GM18519 (cell line): Measurements from ENCODE around the gene ZKSCAN3.
"Not testable (repeated sequence)": the region's sequence is repeated elsewhere in the genome, so short reads cannot be mapped to it uniquely, and the experiment has no call there.

Experiments used
- ATAC-seq: cut with Tn5 transposase; IDR thresholded peaks from one replicate; pipeline ENCODE4 v1.9.1; 2021; ENCODE audit warnings: mild to moderate bottlenecking, moderate library complexity; ENCODE audit not compliant: unreplicated experiment, low FRiP score

The ZKSCAN3 gene

DNA sequence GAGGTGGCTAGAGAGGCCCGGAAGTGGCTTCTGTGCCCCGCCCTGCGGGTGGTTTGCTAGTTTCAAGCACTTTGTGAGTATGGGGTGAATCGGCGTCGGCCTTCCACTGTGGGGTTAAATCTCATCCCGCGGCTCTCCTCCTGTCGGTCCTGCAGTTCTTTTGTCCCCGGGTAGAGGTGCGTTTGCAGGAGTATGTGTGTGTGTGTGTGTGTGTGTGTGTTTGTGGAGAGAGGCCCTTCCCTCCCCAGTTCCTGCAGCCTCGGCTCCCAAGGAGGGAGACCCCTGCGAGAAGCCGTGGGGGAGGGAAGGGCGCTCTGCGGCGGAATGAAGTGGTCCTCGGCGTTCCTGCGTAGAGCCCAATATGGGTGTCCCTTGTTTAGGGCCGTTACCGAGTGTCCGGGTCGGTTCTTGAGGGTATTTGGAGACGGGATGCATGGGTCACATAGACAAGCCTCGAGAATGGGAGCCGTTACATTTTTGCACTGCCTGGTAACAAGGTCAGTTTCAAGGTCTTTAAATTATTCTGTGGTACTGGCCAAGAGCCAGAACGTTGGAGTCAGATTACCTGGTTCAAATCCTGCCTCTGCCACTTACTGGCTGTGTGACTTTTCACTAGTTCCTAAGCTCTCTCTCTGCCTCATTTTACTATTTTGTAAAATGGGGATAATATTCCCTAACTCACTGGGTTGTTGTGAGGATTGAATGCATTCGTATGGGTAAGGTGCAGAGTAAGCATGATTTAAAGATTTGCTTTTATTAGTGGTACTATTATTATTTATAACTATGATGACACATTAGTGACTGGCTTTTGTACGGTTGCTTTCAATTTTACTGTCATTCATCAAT, at the start of gene ZKSCAN3:
Gene ZKSCAN3, plus strand, starts transcription at position 56 of the 846 bp plus-strand sequence. CDS start 9,640 bp downstream, outside the sequence.
- ATAC-seq = peak; percentile 93

DNA sequence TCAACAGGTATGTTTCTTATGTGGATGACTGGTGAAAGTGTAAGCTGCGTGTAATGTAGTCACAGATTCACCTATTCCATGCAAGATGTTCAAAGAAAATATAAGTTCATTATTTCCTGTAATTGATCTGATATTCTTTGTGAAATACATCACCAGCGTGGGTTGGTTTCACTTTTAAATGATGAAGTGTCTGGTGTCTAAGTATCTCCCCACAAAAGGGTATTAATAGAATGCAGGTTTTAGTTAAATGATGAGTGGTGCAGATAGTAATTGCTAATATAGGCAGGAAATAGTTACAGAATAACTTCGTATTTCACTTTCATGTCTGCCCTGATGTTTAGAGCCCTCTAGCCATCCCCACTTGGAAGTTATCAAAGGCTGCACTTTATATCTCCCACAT, 46.2 kb upstream of the ZKSCAN3 start:
- ATAC-seq = no peak

DNA sequence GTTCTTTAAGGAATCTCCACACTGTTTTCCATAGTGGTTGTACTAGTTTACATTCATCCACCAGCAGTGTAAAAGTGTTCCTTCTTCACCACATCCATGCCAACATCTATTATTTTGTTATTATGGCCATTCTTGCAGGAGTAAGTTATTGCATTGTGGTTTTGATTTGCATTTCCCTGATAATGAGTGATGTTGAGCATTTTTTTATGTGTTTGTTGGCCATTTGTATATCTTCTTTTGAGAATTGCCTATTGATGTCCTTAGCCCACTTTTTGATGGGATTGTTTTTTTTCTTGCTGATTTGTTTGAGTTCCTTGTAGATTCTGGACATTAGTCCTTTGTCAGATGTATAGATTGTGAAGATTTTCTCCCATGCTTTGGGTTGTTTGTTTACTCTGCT, 43.4 kb upstream of the ZKSCAN3 start:
- ATAC-seq = not testable (repeated sequence)

DNA sequence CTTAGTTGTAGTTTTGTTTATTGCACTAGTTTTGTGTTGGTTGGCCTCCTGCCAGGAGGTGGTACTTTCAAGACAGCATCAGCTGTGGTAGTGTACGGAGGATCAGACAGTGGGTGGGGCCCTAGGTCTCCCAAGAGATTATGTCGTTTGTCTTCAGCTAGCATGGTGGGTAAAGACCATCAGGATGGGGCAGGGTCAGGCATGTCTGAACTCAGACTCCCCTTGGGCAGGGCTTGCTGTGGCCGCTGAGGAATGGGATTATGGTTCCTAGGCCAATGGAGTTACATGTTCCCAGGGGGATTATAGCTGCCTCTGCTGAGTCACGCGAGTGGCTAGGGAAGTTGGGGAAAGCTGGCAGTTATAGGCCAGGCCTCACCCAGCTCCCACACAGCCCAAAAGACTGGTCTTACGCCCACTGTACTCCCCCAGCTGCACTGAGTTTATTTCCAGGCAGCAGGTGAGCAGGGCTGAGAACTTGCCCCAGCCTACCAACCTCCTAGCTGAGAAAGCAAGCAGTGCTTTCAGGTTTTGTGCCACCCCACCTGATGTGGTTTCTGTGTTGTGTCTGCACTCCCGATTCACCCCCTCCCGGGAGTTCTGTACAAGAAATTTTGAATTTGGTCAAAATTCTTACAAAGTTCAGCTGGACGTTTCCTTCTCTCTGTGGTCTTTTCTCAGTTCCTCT, 38.5 kb upstream of the ZKSCAN3 start:
- no peak for ATAC-seq

DNA sequence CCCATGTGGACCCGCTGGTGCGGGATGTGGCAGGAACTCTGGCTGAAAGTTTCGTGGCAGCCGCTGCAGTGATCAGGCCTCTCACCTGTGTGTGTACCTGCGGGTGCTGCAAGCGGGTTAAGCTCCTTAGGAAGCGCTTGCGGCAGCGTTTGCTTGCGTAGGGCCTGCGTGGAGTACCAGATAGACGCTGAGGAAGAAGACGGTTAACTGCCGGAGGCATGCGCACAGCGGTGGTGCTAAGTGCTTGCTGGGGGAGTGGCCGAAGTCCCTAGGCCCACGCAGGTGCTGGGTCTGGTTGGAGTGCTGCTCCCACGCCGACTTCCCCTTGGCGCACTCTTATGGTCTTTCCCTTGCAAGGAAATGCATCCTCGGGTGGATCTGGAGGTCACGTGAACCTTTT, 36.8 kb upstream of the ZKSCAN3 start:
- ATAC-seq = no peak

DNA sequence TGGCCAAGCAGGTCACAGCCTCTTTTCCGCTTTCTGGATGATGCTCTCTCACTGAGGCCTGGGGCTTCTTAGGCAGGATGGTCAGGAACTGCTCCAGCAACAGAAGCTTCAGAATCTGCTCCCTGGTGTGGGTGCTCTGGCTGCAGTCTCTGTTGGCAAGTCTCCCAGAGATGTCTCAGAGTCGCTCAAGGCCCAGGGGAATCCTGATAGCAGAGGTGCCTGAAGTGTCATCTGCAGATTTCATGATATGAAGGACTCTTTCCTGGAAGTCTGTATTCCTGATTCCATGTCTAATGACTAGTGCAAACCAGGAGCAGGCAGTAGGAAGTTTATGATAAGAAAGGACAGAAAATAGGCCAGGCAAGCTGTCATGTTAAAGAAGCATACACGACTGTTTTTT, 34.1 kb upstream of the ZKSCAN3 start:
- ATAC-seq = no peak

GRCh38 chr6:28317866-28318265, 31.9 kb upstream of the ZKSCAN3 start:
- not testable (repeated sequence) for ATAC-seq

- ATAC-seq = no peak
Observed at GRCh38 chr6:28322661-28323060, 27.1 kb upstream of the ZKSCAN3 start.

DNA sequence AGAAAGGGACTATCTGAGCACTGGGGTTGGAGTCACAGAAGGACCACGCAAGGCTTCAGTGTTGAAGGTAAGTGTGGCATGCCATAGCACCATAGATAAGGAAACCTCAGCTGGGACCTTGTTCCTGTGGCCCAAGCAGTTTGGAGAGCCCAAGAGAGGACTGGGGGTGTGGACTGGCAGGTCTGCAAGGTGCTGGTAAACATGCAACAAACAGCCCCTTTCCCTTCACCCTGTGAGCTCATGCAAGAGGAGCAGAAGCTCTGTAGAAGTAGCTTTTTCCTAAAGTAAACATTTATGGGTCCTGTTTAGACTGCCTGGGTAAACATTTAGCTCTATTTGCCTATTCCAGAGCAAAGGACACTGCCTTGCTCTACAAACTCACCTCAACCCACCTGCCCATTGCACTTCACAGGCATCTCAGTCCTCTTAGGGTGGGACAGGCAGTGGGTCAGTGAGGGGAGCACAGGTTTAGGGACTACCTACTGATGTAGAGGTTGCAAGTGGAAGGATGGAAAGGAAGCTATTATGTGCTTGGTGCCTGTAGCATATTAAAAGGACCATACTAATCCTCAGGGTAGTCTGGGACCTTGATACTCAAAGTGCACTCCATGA, 25.8 kb upstream of the ZKSCAN3 start:
- ATAC-seq = no peak

DNA sequence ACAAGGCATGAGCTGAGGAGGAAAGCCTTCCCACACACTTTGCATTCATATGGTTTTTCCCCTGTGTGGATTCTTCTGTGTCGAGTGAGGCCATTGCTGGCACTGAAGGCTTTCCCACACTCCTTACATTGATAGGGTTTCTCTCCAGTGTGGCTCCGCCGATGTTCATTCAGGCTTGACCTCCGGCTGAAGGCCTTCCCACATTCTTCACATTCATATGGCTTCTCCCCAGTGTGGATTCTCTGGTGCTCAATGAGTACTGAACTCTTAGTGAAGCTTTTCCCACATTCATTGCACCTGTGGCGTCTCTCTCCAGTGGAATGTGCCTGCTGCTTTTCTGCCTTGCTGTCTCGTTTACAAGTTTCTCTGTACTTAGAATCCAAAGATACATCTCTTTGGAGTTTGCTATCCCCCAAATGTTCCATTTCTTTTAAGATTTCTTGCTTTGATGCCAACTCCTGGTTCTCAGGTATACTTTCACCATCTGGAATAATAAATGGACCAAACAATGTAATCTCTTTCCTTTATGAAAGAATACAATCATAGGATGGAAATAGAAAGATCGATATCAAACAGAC, 23.3 kb upstream of the ZKSCAN3 start:
- ATAC-seq = no peak

DNA sequence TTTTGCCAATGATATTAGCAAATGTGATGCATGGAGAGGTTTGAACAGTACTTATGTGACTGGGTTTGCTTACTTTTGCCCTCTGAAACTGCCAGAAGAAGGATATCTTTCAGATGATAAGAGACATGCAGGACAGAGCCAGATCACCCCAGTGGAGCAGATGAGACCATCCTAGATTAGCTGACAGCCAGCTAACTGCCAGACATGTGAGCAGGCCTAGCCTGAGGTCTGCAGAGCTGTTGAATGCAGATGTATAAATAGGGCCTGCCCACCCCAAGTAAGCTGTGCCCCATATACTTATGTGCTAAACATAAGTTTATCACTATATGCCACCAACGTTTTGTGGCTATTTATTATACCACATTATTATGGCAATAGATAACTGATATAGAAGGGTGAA, 19.7 kb upstream of the ZKSCAN3 start:
- no peak for ATAC-seq

DNA sequence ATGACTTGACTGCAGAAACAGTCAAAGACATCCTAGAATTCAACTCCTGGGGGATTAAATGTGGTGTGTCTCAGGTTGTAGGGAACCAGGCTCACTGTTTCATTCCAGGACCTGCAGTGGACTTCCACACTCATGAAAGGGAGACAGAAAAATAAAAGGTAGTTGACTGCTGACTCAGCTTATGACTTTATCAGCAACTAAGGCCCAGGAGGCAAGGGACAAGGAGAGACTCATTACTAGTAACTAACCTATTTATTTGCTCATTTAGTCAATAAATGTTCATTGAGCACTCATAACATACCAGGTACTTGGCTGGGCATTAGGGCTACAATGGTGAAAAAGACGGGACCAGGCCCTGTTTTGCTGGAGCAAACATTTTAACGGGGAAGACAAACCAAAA, 16.7 kb upstream of the ZKSCAN3 start:
- ATAC-seq = no peak

DNA sequence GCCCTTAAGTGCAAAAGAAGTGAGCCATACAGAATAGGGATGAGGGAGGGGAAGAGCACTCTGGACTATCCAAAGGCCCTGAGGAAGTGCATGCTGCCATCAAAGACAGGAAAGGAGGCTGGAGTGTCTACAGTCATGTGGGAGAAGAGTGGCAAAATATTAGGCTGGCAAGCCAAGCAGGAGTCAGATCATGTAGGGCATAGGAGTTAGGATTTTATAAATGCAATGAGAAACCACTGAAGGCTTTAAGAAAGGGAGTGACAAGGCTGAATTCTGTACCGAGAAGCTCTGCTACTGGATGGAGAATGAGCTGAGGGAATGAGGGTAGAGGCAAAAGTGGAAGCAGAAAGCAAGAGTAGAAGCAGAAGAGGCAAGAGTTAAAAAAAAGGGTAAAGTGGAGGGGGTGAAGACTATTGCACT, 16.1 kb upstream of the ZKSCAN3 start:
- ATAC-seq = no peak

- ATAC-seq = no peak
Observed at GRCh38 chr6:28334286-28335039, 15.3 kb upstream of the ZKSCAN3 start.

- no peak for ATAC-seq
Observed at GRCh38 chr6:28335040-28335563, 14.6 kb upstream of the ZKSCAN3 start.

DNA sequence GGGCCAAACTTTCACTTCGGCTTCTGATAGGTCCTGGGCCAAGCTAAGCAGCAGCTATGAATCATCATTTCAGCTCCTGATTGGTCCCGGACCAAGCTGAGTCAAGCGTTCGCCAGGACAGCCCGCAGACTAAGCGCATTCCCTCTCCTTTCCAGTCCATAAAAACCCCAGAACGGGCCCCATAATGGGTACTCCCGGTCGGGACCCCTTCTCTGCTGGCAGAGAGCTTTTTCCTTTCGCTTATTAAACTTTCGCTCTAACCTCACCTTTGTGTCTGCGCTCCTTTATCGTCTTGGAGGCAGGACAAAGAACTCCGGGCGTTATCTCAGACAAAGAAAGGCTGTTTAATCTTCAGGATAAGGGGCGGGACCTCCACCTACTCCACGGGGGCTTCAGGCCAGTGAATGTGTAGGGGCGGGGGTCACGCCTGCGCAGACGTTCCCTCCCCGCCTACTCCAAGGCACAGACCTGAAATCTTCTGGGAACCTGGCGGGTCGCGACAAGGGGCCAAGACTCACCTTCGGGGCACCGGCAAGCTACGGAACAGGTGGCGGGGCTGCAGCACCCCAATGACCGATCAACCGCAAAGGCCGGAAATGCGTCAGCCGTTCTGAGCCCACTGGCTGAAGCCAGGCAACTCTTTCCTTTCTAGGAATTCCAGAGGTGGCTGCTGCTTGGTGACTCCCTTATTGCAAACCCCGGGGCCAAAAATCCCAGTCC, 14.0 kb upstream of the ZKSCAN3 start, which contains the start of gene ZSCAN31:
Gene ZSCAN31, minus strand, starts transcription at position 585 of the 720 bp plus-strand sequence. CDS start 6,465 bp downstream, outside the sequence.
- peak; percentile 77 for ATAC-seq

GRCh38 chr6:28336284-28337120, 13.2 kb upstream of the ZKSCAN3 start:
- peak; percentile 38 for ATAC-seq

GRCh38 chr6:28337121-28337520, 12.6 kb upstream of the ZKSCAN3 start:
- ATAC-seq = no peak
